ENCODE results near the gene NDUFA11. TPM values are rescaled to one million over a fixed set of nuclear protein-coding genes. Genes with fewer than 3 reads are reported as not detected.
A peak's percentile ranks its signal among the peaks of the same experiment; 100 is the strongest.

NDUFA11 gene
- 100 to 1,000 TPM; 240 to 367 (median 285) TPM for total RNA-seq
- polyA plus RNA-seq: 100 to 1,000 TPM; 373 to 503 (median 438) TPM
- long read RNA-seq, donor 1, transcript NDUFA11-201 (4 exons, 539 nt): major isoform, 111 of 135 reads
- long read RNA-seq, donor 1, partial matches to known transcripts: 21 of 135 reads
- long read RNA-seq, donor 1, other reads (novel, unspliced or antisense): 1 of 135 reads
- long read RNA-seq, donor 2, transcript NDUFA11-201 (4 exons, 539 nt): major isoform, 102 of 112 reads
- long read RNA-seq, donor 2, partial matches to known transcripts: 1 of 112 reads
- long read RNA-seq, donor 2, other reads (novel, unspliced or antisense): 4 of 112 reads

DNA sequence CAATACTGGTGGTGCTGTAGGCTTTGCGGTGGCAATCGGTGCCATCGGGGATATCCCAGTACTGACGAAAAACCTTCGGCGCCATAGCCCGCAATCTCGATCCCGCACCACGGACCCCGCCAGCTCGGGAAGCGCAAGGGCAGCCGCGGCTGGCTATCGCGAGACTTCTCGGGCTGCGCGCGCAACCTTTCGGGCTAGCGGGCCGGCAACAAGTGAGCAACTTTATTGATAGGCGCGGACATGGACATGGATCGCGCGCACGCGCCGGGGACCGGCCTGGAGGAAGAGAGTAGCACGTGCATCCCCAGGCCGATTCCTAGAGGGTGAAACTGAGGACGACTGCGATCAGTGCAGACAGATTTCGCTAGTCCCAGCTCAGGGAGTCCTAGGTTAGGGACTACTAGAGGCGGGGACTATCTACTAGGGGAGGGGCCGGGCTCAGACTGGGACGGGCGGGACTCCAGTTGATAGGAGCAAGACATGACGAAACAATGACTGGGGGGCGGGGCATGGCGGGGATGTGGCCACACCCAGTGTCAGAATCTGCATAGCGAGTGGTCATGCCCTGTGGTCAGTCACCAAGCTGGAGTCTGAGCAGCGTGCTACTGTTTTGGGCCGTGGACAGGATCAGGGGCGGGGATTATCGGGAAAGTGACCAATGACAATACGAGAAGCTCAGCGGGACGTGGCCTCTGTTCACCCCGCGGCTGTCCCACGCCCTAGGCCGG lies at the start of gene NDUFA11:
Gene NDUFA11, minus strand, starts transcription at position 167 of the 728 bp plus-strand sequence. Its CDS starts 82 bp downstream, at position 85.
- intact Hi-C loops (cut with DNase I): no loop called here
- DNase-seq (peak; percentile 99), ATAC-seq (peak; percentile 79 to 82 (median 82))
- TF ChIP-seq, protein P1, sequence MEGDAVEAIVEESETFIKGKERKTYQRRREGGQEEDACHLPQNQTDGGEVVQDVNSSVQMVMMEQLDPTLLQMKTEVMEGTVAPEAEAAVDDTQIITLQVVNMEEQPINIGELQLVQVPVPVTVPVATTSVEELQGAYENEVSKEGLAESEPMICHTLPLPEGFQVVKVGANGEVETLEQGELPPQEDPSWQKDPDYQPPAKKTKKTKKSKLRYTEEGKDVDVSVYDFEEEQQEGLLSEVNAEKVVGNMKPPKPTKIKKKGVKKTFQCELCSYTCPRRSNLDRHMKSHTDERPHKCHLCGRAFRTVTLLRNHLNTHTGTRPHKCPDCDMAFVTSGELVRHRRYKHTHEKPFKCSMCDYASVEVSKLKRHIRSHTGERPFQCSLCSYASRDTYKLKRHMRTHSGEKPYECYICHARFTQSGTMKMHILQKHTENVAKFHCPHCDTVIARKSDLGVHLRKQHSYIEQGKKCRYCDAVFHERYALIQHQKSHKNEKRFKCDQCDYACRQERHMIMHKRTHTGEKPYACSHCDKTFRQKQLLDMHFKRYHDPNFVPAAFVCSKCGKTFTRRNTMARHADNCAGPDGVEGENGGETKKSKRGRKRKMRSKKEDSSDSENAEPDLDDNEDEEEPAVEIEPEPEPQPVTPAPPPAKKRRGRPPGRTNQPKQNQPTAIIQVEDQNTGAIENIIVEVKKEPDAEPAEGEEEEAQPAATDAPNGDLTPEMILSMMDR (IDR thresholded peaks at IDR 0.05): no peak
- no peaks in the 10 kb centered on the region for H3K27me3 ChIP-seq (ENCODE audit: insufficient read depth in 3 of 3, low read length in 2 of 3)
- H3K9me3 ChIP-seq: no peaks in the 10 kb centered on the region
- peak within 1 kb of the TSS; percentile 92 for H3K27ac ChIP-seq
- H3K4me3 ChIP-seq: peak within 1 kb of the TSS; percentile 98
- peaks cover 18% of the 10 kb centered on the region for H3K4me1 ChIP-seq
- WGBS, 3 donors: 0 to 1% (median 0%) methylated on average over 51 to 57 of the region's 57 CpGs
- H3K36me3 ChIP-seq (ENCODE audit: insufficient read depth in 1 of 2, low read depth in 1 of 2): peaks cover 0 to 5% of the 10 kb centered on the region in 2 donors

DNA sequence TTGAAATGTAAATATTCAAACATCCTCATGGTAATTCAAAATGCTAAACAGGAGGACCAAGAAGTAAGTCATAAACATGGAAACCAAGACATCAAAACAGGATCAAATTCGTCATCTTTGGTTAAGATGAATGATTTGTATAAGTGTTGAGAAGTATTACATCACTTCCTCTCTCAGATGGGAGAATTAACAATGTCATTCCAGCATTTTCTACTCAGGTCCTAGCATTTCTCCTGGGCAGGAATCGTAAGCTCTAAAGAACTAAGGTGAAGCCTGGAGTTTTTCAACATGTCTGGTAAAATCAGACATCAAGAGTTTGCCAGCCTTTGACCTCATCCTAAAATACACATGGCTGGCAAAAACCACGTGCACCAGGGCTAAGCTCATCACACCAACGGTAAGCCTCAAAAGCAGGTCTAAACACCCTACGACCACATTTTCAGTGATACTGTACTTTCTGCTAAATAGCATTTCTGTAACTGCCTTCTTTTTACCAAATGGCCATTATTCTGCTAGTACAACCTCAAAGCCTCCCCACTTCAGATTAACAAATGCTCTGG lies 49.5 kb upstream of the NDUFA11 start:
- TF ChIP-seq, protein P1 (IDR thresholded peaks at IDR 0.05): no peak
- Histone ChIP-seq H3K9me3 (no peaks in the 10 kb centered on the region), H3K4me3 (no peak overlapping the region), H3K4me1 (peaks cover 58% of the 10 kb centered on the region), H3K36me3 (ENCODE audit: insufficient read depth in 1 of 2, low read depth in 1 of 2) (peaks cover 0 to 4% of the 10 kb centered on the region in 2 donors), H3K27me3 (ENCODE audit: insufficient read depth in 3 of 3, low read length in 2 of 3) (no peaks in the 10 kb centered on the region), H3K27ac (peak overlapping the region; percentile 64)
- 59 to 75% (median 66%) methylated on average over 5 of the region's 5 CpGs for WGBS, 3 donors
- ATAC-seq (no peak), DNase-seq (no peak)
- intact Hi-C loops (cut with DNase I): no loop called here

DNA sequence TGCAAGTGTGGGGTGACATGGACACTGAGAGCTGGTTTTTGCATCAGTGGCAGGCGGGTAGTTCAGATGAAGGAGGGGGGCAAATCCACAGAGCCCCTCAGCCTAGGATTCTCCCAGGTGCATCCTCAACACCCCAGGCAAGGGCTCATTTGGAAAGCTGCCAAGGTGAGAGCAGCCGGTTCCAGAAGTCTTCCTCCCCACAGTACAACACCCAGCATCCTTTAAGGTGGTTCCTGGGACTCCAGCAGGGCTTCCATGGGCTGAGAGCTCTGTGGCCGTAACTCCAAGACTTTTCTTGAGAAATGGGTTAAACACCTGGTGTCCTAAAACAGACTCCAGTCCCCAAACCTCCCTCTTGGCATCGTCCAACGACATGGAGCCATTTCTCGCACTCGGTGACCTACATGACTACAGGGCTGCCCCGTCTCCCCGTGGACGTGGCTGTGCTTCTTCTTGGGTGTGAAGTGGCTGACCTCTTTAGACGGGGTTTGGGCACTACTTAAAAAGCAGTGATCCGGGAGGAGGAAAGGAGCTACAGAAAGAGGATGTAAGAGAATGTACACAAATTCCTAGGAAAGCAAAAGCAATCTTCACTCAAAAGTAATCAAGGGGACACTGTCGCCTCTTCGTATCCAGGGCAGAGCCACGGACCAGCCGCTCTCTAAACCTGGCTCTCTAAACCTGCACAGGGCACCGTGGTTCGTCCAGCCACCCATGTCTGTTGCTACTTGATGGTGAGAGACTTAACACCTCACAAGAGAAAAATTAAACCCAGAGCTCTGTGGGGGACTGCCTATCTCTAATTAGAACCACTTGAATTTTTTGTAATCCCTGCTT lies 48.8 kb upstream of the NDUFA11 start:
- intact Hi-C loops (cut with DNase I): no loop called here
- Histone ChIP-seq H3K9me3 (no peaks in the 10 kb centered on the region), H3K4me1 (peaks cover 55% of the 10 kb centered on the region), H3K27me3 (ENCODE audit: insufficient read depth in 3 of 3, low read length in 2 of 3) (no peaks in the 10 kb centered on the region), H3K4me3 (no peak overlapping the region), H3K27ac (no peak overlapping the region), H3K36me3 (ENCODE audit: insufficient read depth in 1 of 2, low read depth in 1 of 2) (no peaks in the 10 kb centered on the region)
- no peak for DNase-seq
- no peak for ATAC-seq
- 52 to 63% (median 56%) methylated on average over 18 of the region's 18 CpGs for WGBS, 3 donors
- TF ChIP-seq, protein P1 (IDR thresholded peaks at IDR 0.05): no peak

DNA sequence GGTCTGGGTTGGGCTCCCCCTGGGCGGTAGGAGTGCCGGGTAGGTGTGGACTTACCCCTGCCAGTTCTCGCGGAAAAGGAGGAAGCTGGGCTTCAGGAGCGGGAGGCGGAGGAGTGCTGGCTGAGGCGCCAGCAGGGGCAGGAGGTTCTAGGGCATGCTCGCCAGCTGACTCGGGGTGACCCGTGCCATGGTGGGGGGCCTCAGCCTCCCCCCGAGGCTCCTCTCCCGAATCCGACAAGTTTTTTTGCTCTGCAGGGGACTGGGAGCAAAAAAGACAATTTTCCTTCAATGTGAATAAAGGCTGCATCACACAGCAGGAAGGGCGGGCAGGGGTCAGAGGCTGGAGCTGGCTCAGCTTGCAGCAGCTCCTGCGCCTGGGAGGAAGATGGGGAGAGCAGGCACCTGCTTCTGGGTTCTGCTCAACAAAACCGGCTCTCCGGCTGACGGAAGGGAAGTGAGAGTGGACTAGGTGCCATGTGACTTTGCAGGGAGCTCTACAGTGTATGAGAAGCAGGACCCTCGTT lies 47.8 kb upstream of the NDUFA11 start:
- 57 to 61% (median 58%) methylated on average over 19 of the region's 19 CpGs for WGBS, 3 donors
- no peaks in the 10 kb centered on the region for H3K9me3 ChIP-seq
- intact Hi-C loops (cut with DNase I): no loop called here
- no peaks in the 10 kb centered on the region for H3K27me3 ChIP-seq (ENCODE audit: insufficient read depth in 3 of 3, low read length in 2 of 3)
- H3K4me3 ChIP-seq: no peak overlapping the region
- no peak overlapping the region for H3K27ac ChIP-seq
- H3K36me3 ChIP-seq (ENCODE audit: insufficient read depth in 1 of 2, low read depth in 1 of 2): no peaks in the 10 kb centered on the region
- H3K4me1 ChIP-seq: peaks cover 55% of the 10 kb centered on the region
- TF ChIP-seq, protein P1 (IDR thresholded peaks at IDR 0.05): no peak
- DNase-seq (no peak), ATAC-seq (no peak)

All from psoas muscle (tissue), 8 donors.